ENCODE results near the gene CHAC1.

GRCh38 chr15:40959331-40960141 lies 6.3 kb downstream of the CHAC1 start:
- TF ChIP-seq, protein P1, sequence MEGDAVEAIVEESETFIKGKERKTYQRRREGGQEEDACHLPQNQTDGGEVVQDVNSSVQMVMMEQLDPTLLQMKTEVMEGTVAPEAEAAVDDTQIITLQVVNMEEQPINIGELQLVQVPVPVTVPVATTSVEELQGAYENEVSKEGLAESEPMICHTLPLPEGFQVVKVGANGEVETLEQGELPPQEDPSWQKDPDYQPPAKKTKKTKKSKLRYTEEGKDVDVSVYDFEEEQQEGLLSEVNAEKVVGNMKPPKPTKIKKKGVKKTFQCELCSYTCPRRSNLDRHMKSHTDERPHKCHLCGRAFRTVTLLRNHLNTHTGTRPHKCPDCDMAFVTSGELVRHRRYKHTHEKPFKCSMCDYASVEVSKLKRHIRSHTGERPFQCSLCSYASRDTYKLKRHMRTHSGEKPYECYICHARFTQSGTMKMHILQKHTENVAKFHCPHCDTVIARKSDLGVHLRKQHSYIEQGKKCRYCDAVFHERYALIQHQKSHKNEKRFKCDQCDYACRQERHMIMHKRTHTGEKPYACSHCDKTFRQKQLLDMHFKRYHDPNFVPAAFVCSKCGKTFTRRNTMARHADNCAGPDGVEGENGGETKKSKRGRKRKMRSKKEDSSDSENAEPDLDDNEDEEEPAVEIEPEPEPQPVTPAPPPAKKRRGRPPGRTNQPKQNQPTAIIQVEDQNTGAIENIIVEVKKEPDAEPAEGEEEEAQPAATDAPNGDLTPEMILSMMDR (IDR thresholded peaks at IDR 0.05; ENCODE audit: low read length), result no peak
- no peak for TF ChIP-seq EZH2phosphoT487 (IDR thresholded peaks at IDR 0.05; ENCODE audit: low read length)
